ENCODE measurements around the gene MCTP1. TPM values are rescaled to one million over a fixed set of nuclear protein-coding genes. Genes with fewer than 3 reads are reported as not detected.
"Not testable (repeated sequence)": the region's sequence is repeated elsewhere in the genome, so short reads cannot be mapped to it uniquely, and the experiment has no call there.

Gene MCTP1
- total RNA-seq, 2 donors from 2014 or later = 5.1 to 10.0 TPM

GRCh38 chr5:95007921-95008597 lies 276.8 kb downstream of the MCTP1 start:
- peaks cover 0 to 16% of the 10 kb centered on the region in 2 donors for H3K9me3 ChIP-seq
- H3K27me3 ChIP-seq = no peaks in the 10 kb centered on the region
- H3K4me1 ChIP-seq = no peaks in the 10 kb centered on the region
- H3K36me3 ChIP-seq = no peaks in the 10 kb centered on the region
- no peak for DNase-seq (ENCODE audit: low spot score)
- no peak overlapping the region for H3K4me3 ChIP-seq
- no peak overlapping the region for H3K27ac ChIP-seq
- no peak for TF ChIP-seq CTCF (IDR thresholded peaks at IDR 0.05)

GRCh38 chr5:95005811-95006210 lies 279.1 kb downstream of the MCTP1 start:
- Histone ChIP-seq H3K9me3 (peaks cover 0 to 16% of the 10 kb centered on the region in 2 donors), H3K36me3 (no peaks in the 10 kb centered on the region), H3K27me3 (no peaks in the 10 kb centered on the region), H3K4me3 (no peak overlapping the region), H3K4me1 (no peaks in the 10 kb centered on the region), H3K27ac (no peak overlapping the region)
- no peak for DNase-seq (ENCODE audit: low spot score)
- no peak for TF ChIP-seq CTCF (IDR thresholded peaks at IDR 0.05)

GRCh38 chr5:94998670-94999069 lies 286.2 kb downstream of the MCTP1 start:
- no peak for DNase-seq (ENCODE audit: low spot score)
- no peaks in the 10 kb centered on the region for H3K4me1 ChIP-seq
- H3K36me3 ChIP-seq = no peaks in the 10 kb centered on the region
- no peaks in the 10 kb centered on the region for H3K27me3 ChIP-seq
- H3K9me3 ChIP-seq = peaks cover 0 to 3% of the 10 kb centered on the region in 2 donors
- TF ChIP-seq CTCF (IDR thresholded peaks at IDR 0.05) = no peak
- no peak overlapping the region for H3K27ac ChIP-seq
- no peak overlapping the region for H3K4me3 ChIP-seq

DNA sequence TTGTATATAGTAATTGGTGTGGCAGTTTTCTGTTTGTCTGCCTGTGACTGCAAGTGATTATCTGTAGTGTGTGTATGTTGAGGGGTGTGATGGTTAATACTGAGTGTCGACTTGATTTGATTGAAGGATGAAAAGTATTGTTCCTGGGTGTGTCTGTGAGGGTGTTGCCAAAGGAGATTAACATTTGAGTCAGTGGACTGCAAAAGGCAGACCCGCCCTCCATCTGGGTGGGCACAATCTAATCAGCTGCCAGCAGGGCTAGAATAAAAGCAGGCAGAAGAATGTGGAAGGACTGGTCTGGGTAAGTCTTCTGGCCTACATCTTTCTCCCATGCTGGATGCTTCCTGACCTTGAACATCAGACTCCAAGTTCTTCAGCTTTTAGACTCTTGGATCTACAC lies 290.4 kb downstream of the MCTP1 start:
- not testable (repeated sequence) for H3K36me3 ChIP-seq; H3K4me1 ChIP-seq; H3K27me3 ChIP-seq; DNase-seq (ENCODE audit: low spot score); H3K27ac ChIP-seq; H3K9me3 ChIP-seq; H3K4me3 ChIP-seq

GRCh38 chr5:94993491-94993890 lies 291.4 kb downstream of the MCTP1 start:
- Histone ChIP-seq H3K36me3 (no peaks in the 10 kb centered on the region), H3K4me3 (no peak overlapping the region), H3K27ac (no peak overlapping the region), H3K9me3 (no peaks in the 10 kb centered on the region), H3K4me1 (no peaks in the 10 kb centered on the region), H3K27me3 (no peaks in the 10 kb centered on the region)
- TF ChIP-seq CTCF (IDR thresholded peaks at IDR 0.05) = no peak
- DNase-seq (ENCODE audit: low spot score) = no peak

DNA sequence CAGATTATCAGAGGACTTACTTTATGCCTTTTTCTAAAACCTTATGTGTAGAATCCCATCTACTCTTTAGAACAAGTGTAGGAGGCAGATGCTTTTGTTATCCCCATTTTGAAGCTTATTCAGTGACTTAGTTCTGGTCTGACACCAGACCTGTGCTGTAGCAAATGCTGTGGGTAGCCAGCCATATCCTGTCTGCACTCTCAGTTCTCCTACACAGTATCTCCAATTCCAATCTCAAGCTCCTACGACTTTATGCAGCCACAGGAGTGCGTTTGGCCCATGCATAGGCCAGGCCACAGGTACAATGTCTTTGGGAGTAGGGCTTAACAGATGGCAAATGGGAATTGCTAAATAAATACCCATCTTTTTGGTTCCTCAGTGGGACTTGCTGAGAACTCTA lies 292.6 kb downstream of the MCTP1 start:
- no peaks in the 10 kb centered on the region for H3K4me1 ChIP-seq
- no peaks in the 10 kb centered on the region for H3K9me3 ChIP-seq
- TF ChIP-seq CTCF (IDR thresholded peaks at IDR 0.05) = no peak
- no peak overlapping the region for H3K27ac ChIP-seq
- no peak for DNase-seq (ENCODE audit: low spot score)
- no peak overlapping the region for H3K4me3 ChIP-seq
- no peaks in the 10 kb centered on the region for H3K36me3 ChIP-seq
- H3K27me3 ChIP-seq = no peaks in the 10 kb centered on the region

All from right atrium auricular region (tissue), 2 donors.